ENCODE results near the gene ATP2A1. TPM values are rescaled to one million over a fixed set of nuclear protein-coding genes. Genes with fewer than 3 reads are reported as not detected.

The ATP2A1 gene
- total and polyA plus RNA-seq, 2 of the 13 experiments (the other 11 are each of a cell fraction or from before 2014, with no cell fraction given), result 3.2 to 12.5 TPM

DNA sequence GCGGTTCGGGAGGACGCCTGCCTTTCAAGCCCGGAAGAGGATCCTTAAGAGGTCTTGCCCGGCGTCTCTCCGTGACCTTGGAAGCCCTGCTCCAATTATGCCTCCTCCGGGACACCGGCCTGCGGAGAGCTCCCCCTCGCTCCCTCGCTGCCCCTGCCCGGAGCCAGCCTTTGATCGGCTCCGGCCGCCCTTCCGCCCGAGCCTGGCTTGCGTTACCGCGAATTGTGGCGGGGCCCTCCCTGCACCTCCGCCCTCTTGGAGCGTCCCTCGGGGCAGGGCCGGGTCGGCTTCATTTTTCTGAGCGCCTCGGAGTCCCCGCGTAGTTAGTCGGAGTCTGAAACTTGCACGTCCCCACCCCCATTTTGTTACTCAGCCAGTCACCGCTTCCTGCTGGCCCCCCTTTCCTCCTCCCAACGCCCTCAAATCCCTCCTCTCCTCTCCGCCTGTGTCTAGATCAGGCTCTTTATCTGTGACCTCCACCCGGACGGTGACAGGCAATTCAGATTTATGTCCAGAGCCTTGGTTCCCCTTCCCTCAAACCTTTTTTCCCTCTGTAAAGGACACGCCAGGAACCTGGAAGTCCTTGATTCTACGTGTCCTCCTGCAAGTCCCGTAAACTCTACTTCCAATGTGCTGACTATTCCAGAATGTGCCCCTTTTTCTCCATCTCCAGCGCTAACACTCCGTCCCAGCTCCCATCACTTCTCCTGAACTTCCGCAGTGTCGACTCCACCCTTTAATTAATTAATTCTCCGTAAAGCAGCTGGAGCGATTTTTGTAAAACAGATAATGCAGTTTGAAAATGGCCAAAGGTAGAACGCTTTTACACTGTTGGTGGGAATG is 47.3 kb downstream of the ATP2A1 start (continued):
- TF ChIP-seq, protein P1, sequence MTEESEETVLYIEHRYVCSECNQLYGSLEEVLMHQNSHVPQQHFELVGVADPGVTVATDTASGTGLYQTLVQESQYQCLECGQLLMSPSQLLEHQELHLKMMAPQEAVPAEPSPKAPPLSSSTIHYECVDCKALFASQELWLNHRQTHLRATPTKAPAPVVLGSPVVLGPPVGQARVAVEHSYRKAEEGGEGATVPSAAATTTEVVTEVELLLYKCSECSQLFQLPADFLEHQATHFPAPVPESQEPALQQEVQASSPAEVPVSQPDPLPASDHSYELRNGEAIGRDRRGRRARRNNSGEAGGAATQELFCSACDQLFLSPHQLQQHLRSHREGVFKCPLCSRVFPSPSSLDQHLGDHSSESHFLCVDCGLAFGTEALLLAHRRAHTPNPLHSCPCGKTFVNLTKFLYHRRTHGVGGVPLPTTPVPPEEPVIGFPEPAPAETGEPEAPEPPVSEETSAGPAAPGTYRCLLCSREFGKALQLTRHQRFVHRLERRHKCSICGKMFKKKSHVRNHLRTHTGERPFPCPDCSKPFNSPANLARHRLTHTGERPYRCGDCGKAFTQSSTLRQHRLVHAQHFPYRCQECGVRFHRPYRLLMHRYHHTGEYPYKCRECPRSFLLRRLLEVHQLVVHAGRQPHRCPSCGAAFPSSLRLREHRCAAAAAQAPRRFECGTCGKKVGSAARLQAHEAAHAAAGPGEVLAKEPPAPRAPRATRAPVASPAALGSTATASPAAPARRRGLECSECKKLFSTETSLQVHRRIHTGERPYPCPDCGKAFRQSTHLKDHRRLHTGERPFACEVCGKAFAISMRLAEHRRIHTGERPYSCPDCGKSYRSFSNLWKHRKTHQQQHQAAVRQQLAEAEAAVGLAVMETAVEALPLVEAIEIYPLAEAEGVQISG (CRISPR knock-in tag; IDR thresholded peaks at IDR 0.05), result no peak; the same call in 1 of the 2 replicates
- TF ChIP-seq ZNF598 (CRISPR knock-in tag; IDR thresholded peaks at IDR 0.05; ENCODE audit: borderline replicate concordance) (peak; percentile 91; the same call in 1 of the 2 replicates), ZIK1 (CRISPR knock-in tag; IDR thresholded peaks at IDR 0.05; ENCODE audit: borderline replicate concordance, low read depth) (0 out of 2 replicates have a peak, but pooled peaks have one; percentile 14), ZNF747 (CRISPR knock-in tag; IDR thresholded peaks at IDR 0.05; ENCODE audit: borderline replicate concordance) (peak; percentile 81; the same call in 1 of the 2 replicates), HMG20A (CRISPR knock-in tag; IDR thresholded peaks at IDR 0.05; ENCODE audit: borderline replicate concordance) (no peak), POLR2G (IDR thresholded peaks at IDR 0.05; ENCODE audit: low read depth, low read length) (peak; percentile 94), NFIB (CRISPR knock-in tag; IDR thresholded peaks at IDR 0.05; ENCODE audit: borderline replicate concordance) (no peak), SOX13 (IDR thresholded peaks at IDR 0.05) (no peak), SOX13 (CRISPR knock-in tag; conservative IDR thresholded peaks at IDR 0.05 in 1 of 2, IDR thresholded peaks at IDR 0.05 in 1 of 2) (no peak), ZNF230 (CRISPR knock-in tag; IDR thresholded peaks at IDR 0.05) (0 out of 2 replicates have a peak, but pooled peaks have one; percentile 27), ZNF33A (CRISPR knock-in tag; IDR thresholded peaks at IDR 0.05; ENCODE audit: borderline replicate concordance) (no peak; the same call in 1 of the 2 replicates), KDM2A (CRISPR knock-in tag; IDR thresholded peaks at IDR 0.05; ENCODE audit: borderline replicate concordance, low read depth) (peak; percentile 72), MAF1 (CRISPR knock-in tag; IDR thresholded peaks at IDR 0.05; ENCODE audit: borderline replicate concordance) (no peak), ZNF34 (CRISPR knock-in tag; IDR thresholded peaks at IDR 0.05; ENCODE audit: borderline replicate concordance) (no peak), CAMTA2 (CRISPR knock-in tag; IDR thresholded peaks at IDR 0.05; ENCODE audit: borderline replicate concordance) (peak; percentile 44; the same call in 1 of the 2 replicates), FOXA1 (IDR thresholded peaks at IDR 0.05) (no peak), FOXA1 (CRISPR knock-in tag; IDR thresholded peaks at IDR 0.05) (peak; percentile 9; the same call in 1 of the 2 replicates), PHF21A (CRISPR knock-in tag; IDR thresholded peaks at IDR 0.05) (peak; percentile 76), SP2 (CRISPR knock-in tag; IDR thresholded peaks at IDR 0.05) (no peak), ELF4 (CRISPR knock-in tag; IDR thresholded peaks at IDR 0.05; ENCODE audit: borderline replicate concordance) (peak; percentile 88; the same call in 1 of the 2 replicates), GATAD2A (CRISPR knock-in tag; IDR thresholded peaks at IDR 0.05) (peak; percentile 25; the same call in 1 of the 2 replicates)
- TF ChIP-seq, protein P2, sequence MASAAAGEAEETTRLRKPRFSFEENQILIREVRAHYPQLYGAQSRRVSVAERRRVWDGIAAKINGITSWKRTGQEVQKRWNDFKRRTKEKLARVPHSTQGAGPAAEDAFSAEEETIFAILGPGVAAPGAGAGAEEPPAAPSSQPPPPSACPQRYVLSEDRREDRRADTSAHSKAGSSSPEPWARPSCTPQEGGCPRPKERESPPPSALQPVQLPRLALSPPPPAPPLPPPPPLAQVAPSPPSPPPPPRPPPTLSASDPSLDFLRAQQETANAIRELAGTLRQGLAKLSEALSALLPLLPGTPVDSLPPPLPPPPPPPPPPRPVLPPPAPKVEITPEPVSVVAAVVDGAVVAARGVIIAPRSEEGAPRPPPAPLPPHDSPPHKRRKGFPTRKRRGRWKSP (CRISPR knock-in tag; IDR thresholded peaks at IDR 0.05), result 0 out of 2 replicates have a peak, but pooled peaks have one; percentile 31
- TF ChIP-seq, protein P3, sequence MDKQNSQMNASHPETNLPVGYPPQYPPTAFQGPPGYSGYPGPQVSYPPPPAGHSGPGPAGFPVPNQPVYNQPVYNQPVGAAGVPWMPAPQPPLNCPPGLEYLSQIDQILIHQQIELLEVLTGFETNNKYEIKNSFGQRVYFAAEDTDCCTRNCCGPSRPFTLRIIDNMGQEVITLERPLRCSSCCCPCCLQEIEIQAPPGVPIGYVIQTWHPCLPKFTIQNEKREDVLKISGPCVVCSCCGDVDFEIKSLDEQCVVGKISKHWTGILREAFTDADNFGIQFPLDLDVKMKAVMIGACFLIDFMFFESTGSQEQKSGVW (CRISPR knock-in tag; IDR thresholded peaks at IDR 0.05; ENCODE audit: borderline replicate concordance), result no peak

Measured in HepG2 (cell line).